Measurements from ENCODE around the gene KDM4B. TPM values are rescaled to one million over a fixed set of nuclear protein-coding genes. Genes with fewer than 3 reads are reported as not detected.
A peak's percentile ranks its signal among the peaks of the same experiment; 100 is the strongest.

The KDM4B gene
- total RNA-seq, 2 donors from 2014 or later: 57.0 to 63.1 TPM

GRCh38 chr19:5052945-5053485 lies 84.1 kb downstream of the KDM4B start:
- Mint-ChIP-seq H3K27ac (no peak overlapping the region), H3K9me3 (no peaks in the 10 kb centered on the region), H3K4me1 (ENCODE audit: low read depth in 2 of 2) (peaks cover 0 to 10% of the 10 kb centered on the region in 2 donors), H3K36me3 (no peaks in the 10 kb centered on the region), H3K27me3 (no peaks in the 10 kb centered on the region), H3K4me3 (no peak overlapping the region)
- DNase-seq (ENCODE audit: low spot score) (no peak), ATAC-seq (no peak)

GRCh38 chr19:5053661-5054060 lies 84.7 kb downstream of the KDM4B start:
- H3K4me3 Mint-ChIP-seq: no peak overlapping the region
- no peaks in the 10 kb centered on the region for H3K9me3 Mint-ChIP-seq
- no peak for ATAC-seq
- H3K4me1 Mint-ChIP-seq (ENCODE audit: low read depth in 2 of 2): peaks cover 0 to 10% of the 10 kb centered on the region in 2 donors
- H3K27me3 Mint-ChIP-seq: no peaks in the 10 kb centered on the region
- H3K27ac Mint-ChIP-seq: no peak overlapping the region
- H3K36me3 Mint-ChIP-seq: no peaks in the 10 kb centered on the region
- DNase-seq (ENCODE audit: low spot score): no peak

GRCh38 chr19:5054551-5055456 lies 85.9 kb downstream of the KDM4B start:
- no peaks in the 10 kb centered on the region for H3K9me3 Mint-ChIP-seq
- H3K4me1 Mint-ChIP-seq (ENCODE audit: low read depth in 2 of 2): peaks cover 0 to 10% of the 10 kb centered on the region in 2 donors
- ATAC-seq: no peak

DNA sequence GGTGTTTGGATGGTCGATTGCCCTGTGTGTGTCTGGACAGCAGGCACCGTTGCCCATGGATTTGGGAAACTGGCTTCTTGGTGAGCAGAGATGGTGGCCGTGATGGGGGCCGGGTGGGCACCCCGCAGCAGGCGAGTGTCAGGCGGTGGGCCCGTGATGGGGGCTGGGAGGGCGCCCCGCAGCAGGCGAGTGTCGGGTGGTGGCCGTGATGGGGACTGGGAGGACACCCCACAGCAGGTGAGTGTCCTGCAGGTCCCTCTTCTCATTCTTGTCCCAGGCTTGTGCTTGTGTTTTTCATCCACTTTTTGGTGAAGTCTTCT lies 86.5 kb downstream of the KDM4B start:
- no peaks in the 10 kb centered on the region for H3K36me3 Mint-ChIP-seq
- no peaks in the 10 kb centered on the region for H3K27me3 Mint-ChIP-seq
- peaks cover 0 to 10% of the 10 kb centered on the region in 2 donors for H3K4me1 Mint-ChIP-seq (ENCODE audit: low read depth in 2 of 2)
- H3K27ac Mint-ChIP-seq: no peak overlapping the region
- no peak overlapping the region for H3K4me3 Mint-ChIP-seq
- DNase-seq (ENCODE audit: low spot score): no peak
- no peaks in the 10 kb centered on the region for H3K9me3 Mint-ChIP-seq
- no peak for ATAC-seq

More at GRCh38 chr19:5054551-5055456, 85.9 kb downstream of the KDM4B start:
- DNase-seq (ENCODE audit: low spot score): no peak
- no peaks in the 10 kb centered on the region for H3K27me3 Mint-ChIP-seq
- no peaks in the 10 kb centered on the region for H3K36me3 Mint-ChIP-seq
- no peak overlapping the region for H3K27ac Mint-ChIP-seq
- no peak overlapping the region for H3K4me3 Mint-ChIP-seq

DNA sequence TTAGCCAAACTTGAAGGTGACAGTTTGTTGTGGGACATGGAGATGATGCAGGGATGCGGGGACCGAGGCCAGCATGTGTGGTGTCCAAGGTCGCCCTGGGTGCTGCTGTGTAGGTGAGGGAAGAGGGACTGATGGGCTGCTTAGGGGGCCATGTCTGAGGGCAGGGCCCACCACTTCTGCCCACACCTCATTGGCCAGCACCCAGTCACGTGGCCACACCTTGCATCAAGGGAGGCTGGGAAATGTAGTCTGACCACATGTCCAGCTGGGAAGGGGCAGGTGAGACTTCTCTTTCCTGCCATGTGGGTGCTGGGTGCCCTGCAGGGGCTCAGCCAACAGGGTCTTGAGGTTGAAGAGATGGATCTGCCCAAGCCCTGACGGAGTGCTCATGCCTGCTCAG lies 88.9 kb downstream of the KDM4B start:
- Mint-ChIP-seq H3K4me3 (no peak overlapping the region), H3K27ac (no peak overlapping the region), H3K4me1 (ENCODE audit: low read depth in 2 of 2) (peaks cover 4 to 16% of the 10 kb centered on the region in 2 donors), H3K36me3 (peaks cover 13% of the 10 kb centered on the region), H3K9me3 (no peaks in the 10 kb centered on the region), H3K27me3 (no peaks in the 10 kb centered on the region)
- DNase-seq (ENCODE audit: low spot score) (no peak), ATAC-seq (no peak)

DNA sequence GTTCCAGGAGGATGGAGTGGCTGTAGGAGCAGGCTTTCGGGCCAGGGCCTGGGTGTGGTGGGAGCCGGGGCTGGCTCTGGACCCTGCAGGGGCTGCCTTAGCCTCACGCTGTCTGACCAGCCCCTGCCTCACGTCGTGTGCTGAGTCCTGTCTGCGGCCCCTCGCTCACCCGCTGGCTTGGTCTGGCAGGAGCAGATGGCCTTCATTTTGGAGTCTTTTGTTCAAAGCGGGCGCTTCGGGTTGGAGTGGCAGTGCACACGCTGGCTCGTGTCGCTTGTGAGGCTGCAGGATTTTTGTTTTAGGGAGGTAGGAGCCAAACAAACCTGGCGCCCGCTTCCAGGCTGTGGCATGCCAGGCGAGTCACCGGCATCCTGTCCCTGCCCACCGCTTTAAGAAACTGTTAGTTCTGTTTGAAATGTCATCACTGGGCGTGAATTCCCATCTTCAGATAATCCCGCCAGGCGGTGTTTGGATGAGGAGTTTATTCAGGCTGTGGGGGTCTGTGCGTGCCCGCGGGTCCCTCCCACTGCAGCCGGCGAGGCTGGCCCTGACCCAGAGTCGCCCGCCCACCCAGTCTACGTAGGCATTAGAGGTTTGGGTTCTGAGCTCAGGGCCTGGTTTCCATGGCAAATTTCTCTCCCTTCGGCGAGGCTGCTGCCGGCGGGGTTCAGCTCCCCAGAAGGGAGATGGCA lies 89.8 kb downstream of the KDM4B start:
- Mint-ChIP-seq H3K36me3 (peaks cover 19% of the 10 kb centered on the region), H3K27me3 (no peaks in the 10 kb centered on the region), H3K27ac (no peak overlapping the region), H3K4me3 (no peak overlapping the region), H3K9me3 (no peaks in the 10 kb centered on the region), H3K4me1 (ENCODE audit: low read depth in 2 of 2) (peaks cover 4 to 16% of the 10 kb centered on the region in 2 donors)
- DNase-seq (ENCODE audit: low spot score) (no peak), ATAC-seq (no peak)

DNA sequence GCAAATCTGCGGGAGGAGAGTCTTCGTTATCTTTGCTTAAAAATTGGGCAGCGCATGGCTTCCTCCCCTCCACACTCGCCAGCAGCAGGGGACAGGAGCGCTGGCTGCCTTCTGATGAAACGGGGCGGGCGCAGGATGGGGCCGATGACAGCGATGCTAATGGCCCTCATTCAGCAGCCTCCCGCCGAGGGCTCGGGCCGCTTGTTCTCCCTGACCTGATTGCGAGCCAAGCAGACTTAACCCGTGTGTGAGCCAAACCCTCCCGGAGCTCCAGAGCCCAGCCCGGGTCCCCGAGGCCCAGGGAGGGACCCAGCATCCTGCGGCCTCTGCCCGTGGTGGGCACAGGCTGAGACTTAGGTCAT lies 90.3 kb downstream of the KDM4B start:
- Mint-ChIP-seq H3K9me3 (no peaks in the 10 kb centered on the region), H3K36me3 (peaks cover 19% of the 10 kb centered on the region), H3K4me3 (no peak overlapping the region), H3K27ac (no peak overlapping the region), H3K4me1 (ENCODE audit: low read depth in 2 of 2) (peaks cover 4 to 16% of the 10 kb centered on the region in 2 donors), H3K27me3 (no peaks in the 10 kb centered on the region)
- DNase-seq (ENCODE audit: low spot score) (no peak), ATAC-seq (no peak)

DNA sequence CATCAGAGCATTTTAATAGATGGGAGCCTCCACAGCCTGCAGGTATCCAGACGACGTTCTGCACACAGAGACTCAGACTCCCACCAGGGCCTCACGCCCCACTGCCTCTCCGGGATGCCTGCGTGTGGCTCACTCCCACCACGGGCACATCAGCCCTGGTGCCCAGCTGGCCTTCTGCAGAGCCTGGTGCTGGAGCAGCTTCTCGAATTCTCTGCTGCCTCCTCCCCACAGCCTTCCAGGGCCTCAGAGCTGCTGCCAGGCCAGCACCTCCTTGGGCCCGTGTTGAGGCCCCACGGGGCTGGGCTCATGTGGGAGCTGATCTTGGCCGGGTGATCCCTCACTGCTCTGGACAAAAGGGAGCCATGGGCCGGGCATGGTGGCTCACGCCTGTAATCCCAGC lies 90.9 kb downstream of the KDM4B start:
- Mint-ChIP-seq H3K4me3 (no peak overlapping the region), H3K9me3 (no peaks in the 10 kb centered on the region), H3K36me3 (peaks cover 19% of the 10 kb centered on the region), H3K27ac (no peak overlapping the region), H3K4me1 (ENCODE audit: low read depth in 2 of 2) (peaks cover 4 to 16% of the 10 kb centered on the region in 2 donors), H3K27me3 (no peaks in the 10 kb centered on the region)
- no peak for ATAC-seq
- DNase-seq (ENCODE audit: low spot score): no peak

- no peak overlapping the region for H3K27ac Mint-ChIP-seq
- no peaks in the 10 kb centered on the region for H3K27me3 Mint-ChIP-seq
- ATAC-seq (no peak), DNase-seq (ENCODE audit: low spot score) (no peak)
- H3K4me1 Mint-ChIP-seq (ENCODE audit: low read depth in 2 of 2): peaks cover 4 to 11% of the 10 kb centered on the region in 2 donors
- H3K9me3 Mint-ChIP-seq: no peaks in the 10 kb centered on the region
- H3K4me3 Mint-ChIP-seq: no peak overlapping the region
- H3K36me3 Mint-ChIP-seq: peaks cover 19% of the 10 kb centered on the region
Observed at GRCh38 chr19:5062195-5062594, 93.3 kb downstream of the KDM4B start.

DNA sequence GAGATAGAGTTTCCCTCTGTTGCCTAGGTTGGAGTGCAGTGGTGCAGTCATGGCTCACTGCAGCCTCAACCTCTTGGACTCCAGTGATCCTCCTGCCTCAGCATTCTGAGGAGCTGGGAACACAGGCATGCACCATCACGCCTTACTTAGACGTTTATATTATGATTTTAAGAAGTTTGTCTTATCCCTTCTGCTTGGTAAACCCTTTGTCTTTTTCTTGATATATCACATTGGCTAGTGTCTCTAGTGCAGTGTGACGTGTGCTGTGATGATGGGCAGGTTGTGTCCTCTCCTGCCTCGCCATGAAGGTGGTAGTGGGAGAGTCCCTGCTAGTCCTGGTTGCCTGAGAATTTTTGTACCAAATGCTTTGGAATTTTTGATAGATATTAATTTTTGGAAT lies 93.9 kb downstream of the KDM4B start:
- ATAC-seq (no peak), DNase-seq (ENCODE audit: low spot score) (no peak)
- H3K36me3 Mint-ChIP-seq: peaks cover 19% of the 10 kb centered on the region
- H3K4me1 Mint-ChIP-seq (ENCODE audit: low read depth in 2 of 2): peaks cover 4 to 6% of the 10 kb centered on the region in 2 donors
- no peaks in the 10 kb centered on the region for H3K27me3 Mint-ChIP-seq
- no peak overlapping the region for H3K4me3 Mint-ChIP-seq
- no peak overlapping the region for H3K27ac Mint-ChIP-seq
- H3K9me3 Mint-ChIP-seq: no peaks in the 10 kb centered on the region

DNA sequence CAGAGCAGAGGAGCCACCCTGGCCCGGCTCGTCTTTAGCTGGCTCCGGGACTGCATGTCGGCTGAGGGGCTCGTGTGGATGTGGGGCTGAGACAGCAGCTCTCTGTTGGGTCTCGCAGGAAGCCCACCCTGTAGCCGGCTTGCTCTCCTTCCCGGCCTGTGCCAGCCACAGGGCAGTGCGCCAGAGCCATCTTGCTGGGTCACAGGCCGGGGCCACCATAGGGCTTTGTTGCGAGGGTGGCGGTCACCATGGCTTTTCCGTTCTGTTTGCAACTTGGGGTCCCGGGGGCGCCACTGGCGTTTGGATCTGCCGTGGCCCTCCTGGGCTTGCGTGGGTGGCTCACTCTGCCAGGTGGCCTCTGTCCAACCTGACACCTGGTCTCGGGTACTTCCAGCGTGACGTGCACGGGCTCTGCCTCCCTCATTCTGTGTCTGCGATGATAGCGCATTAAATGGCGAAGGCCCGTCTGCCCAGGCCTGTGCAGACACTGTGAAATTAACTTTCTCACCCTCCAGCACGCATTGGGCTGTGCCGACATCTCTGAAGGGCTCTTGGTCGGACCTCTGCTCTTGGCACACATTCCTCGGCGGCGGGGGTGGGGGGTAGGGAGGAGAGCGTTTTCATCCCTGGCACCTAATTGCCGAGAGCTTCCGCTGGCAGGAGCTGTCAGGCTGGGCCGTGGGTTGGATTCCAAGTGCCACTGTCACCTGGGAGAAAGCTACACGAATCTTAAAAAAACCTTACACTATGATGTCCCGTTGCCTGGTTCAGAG lies 95.1 kb downstream of the KDM4B start:
- Mint-ChIP-seq H3K4me1 (ENCODE audit: low read depth in 2 of 2) (peaks cover 4 to 6% of the 10 kb centered on the region in 2 donors), H3K4me3 (no peak overlapping the region), H3K27ac (no peak overlapping the region), H3K36me3 (peaks cover 19% of the 10 kb centered on the region), H3K9me3 (no peaks in the 10 kb centered on the region), H3K27me3 (no peaks in the 10 kb centered on the region)
- no peak for ATAC-seq
- DNase-seq (ENCODE audit: low spot score): no peak

- H3K27me3 Mint-ChIP-seq: no peaks in the 10 kb centered on the region
- H3K4me3 Mint-ChIP-seq: no peak overlapping the region
- no peaks in the 10 kb centered on the region for H3K9me3 Mint-ChIP-seq
- no peak for ATAC-seq
- no peak overlapping the region for H3K27ac Mint-ChIP-seq
- no peak for DNase-seq (ENCODE audit: low spot score)
- peaks cover 19% of the 10 kb centered on the region for H3K36me3 Mint-ChIP-seq
- H3K4me1 Mint-ChIP-seq (ENCODE audit: low read depth in 2 of 2): peaks cover 4 to 6% of the 10 kb centered on the region in 2 donors
Observed at GRCh38 chr19:5064896-5065295, 96.0 kb downstream of the KDM4B start.

GRCh38 chr19:5065663-5066093 lies 96.8 kb downstream of the KDM4B start:
- Mint-ChIP-seq H3K4me1 (ENCODE audit: low read depth in 2 of 2) (peaks cover 4 to 12% of the 10 kb centered on the region in 2 donors), H3K36me3 (peaks cover 19% of the 10 kb centered on the region), H3K27ac (no peak overlapping the region), H3K9me3 (no peaks in the 10 kb centered on the region), H3K27me3 (no peaks in the 10 kb centered on the region), H3K4me3 (no peak overlapping the region)
- DNase-seq (ENCODE audit: low spot score) (no peak), ATAC-seq (peak in 1 of 2 donors; percentile 25)

Data from natural killer cell treated with Interleukin-12 subunit alpha and Interleukin-12 subunit beta and Interleukin-15 and Interleukin-18, amount 100 ng/mL, for 72 hours (primary cell).